22Rv1 (cell line): ENCODE measurements around the gene SH3RF3.

Experiments used
- ZFX ChIP-seq: fragments of 450-650 bp; IDR thresholded peaks from 2 replicates; pipeline ENCODE4 v1.6.1; 2017; ENCODE audit warnings: antibody characterized with exemption, borderline replicate concordance
- TF ChIP-seq, protein P1 (sequence below): fragments of 450-650 bp; IDR thresholded peaks from 2 replicates; pipeline ENCODE4 v1.5.1; 2017; ENCODE audit warnings: mild to moderate bottlenecking

GRCh38 chr2:109523121-109523520 is 394.1 kb downstream of the SH3RF3 start:
- TF ChIP-seq, protein P1, sequence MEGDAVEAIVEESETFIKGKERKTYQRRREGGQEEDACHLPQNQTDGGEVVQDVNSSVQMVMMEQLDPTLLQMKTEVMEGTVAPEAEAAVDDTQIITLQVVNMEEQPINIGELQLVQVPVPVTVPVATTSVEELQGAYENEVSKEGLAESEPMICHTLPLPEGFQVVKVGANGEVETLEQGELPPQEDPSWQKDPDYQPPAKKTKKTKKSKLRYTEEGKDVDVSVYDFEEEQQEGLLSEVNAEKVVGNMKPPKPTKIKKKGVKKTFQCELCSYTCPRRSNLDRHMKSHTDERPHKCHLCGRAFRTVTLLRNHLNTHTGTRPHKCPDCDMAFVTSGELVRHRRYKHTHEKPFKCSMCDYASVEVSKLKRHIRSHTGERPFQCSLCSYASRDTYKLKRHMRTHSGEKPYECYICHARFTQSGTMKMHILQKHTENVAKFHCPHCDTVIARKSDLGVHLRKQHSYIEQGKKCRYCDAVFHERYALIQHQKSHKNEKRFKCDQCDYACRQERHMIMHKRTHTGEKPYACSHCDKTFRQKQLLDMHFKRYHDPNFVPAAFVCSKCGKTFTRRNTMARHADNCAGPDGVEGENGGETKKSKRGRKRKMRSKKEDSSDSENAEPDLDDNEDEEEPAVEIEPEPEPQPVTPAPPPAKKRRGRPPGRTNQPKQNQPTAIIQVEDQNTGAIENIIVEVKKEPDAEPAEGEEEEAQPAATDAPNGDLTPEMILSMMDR, result no peak
- TF ChIP-seq ZFX, result no peak
